ENCODE measurements around the gene OR5D16. TPM values are rescaled to one million over a fixed set of nuclear protein-coding genes. Genes with fewer than 3 reads are reported as not detected.
"Not testable (repeated sequence)": the region's sequence is repeated elsewhere in the genome, so short reads cannot be mapped to it uniquely, and the experiment has no call there.

Gene OR5D16
- total RNA-seq = not detected in 2 replicates

GRCh38 chr11:55838452-55838851 lies at the start of gene OR5D16:
TSS of gene OR5D16 (plus strand) at chr11:55838752. CDS start at chr11:55838752, 0 bp downstream.
- intact Hi-C loops (cut with micrococcal nuclease) = no loop called here

GRCh38 chr11:55791606-55792005 lies 46.9 kb upstream of the OR5D16 start:
- intact Hi-C loops (cut with micrococcal nuclease) = no loop called here

GRCh38 chr11:55793321-55793720 lies 45.2 kb upstream of the OR5D16 start:
- intact Hi-C loops (cut with micrococcal nuclease) = no loop called here

GRCh38 chr11:55795256-55795655 lies 43.3 kb upstream of the OR5D16 start, which contains the start of gene OR5D14:
TSS of gene OR5D14 (plus strand) at chr11:55795556. CDS start at chr11:55795556, 0 bp downstream.
- intact Hi-C loops (cut with micrococcal nuclease) = no loop called here

- intact Hi-C loops (cut with micrococcal nuclease) = no loop called here
These were observed 32.3 kb upstream of the OR5D16 start for GRCh38 chr11:55806248-55806647.

- intact Hi-C loops (cut with micrococcal nuclease) = no loop called here
These were observed 27.5 kb upstream of the OR5D16 start, which contains the start of gene OR5L1 for GRCh38 chr11:55811067-55811466. TSS of gene OR5L1 (plus strand) at chr11:55811367. CDS start at chr11:55811467, 100 bp downstream.

GRCh38 chr11:55819330-55819729 lies 19.2 kb upstream of the OR5D16 start, which contains the start of gene OR5D18:
TSS of gene OR5D18 (plus strand) at chr11:55819630. CDS start at chr11:55819630, 0 bp downstream.
- intact Hi-C loops (cut with micrococcal nuclease) = no loop called here

GRCh38 chr11:55826919-55827318 lies 11.6 kb upstream of the OR5D16 start, which contains the start of gene OR5L2:
TSS of gene OR5L2 (plus strand) at chr11:55827219. CDS start at chr11:55827219, 0 bp downstream.
- intact Hi-C loops (cut with micrococcal nuclease) = no loop called here

GRCh38 chr11:55847453-55847852 lies 8.9 kb downstream of the OR5D16 start:
- intact Hi-C loops (cut with micrococcal nuclease) = no loop called here

- intact Hi-C loops (cut with micrococcal nuclease) = no loop called here
These were observed 10.5 kb downstream of the OR5D16 start for GRCh38 chr11:55849037-55849436.

GRCh38 chr11:55852141-55852540 lies 13.6 kb downstream of the OR5D16 start:
- intact Hi-C loops (cut with micrococcal nuclease) = no loop called here

GRCh38 chr11:55854704-55855103 lies 16.2 kb downstream of the OR5D16 start:
- intact Hi-C loops (cut with micrococcal nuclease) = no loop called here

- intact Hi-C loops (cut with micrococcal nuclease) = not testable (repeated sequence)
These were observed 28.8 kb downstream of the OR5D16 start for GRCh38 chr11:55867354-55867753.

GRCh38 chr11:55872731-55873130 lies 34.2 kb downstream of the OR5D16 start:
- intact Hi-C loops (cut with micrococcal nuclease) = not testable (repeated sequence)

GRCh38 chr11:55873146-55873545 lies 34.6 kb downstream of the OR5D16 start:
- intact Hi-C loops (cut with micrococcal nuclease) = not testable (repeated sequence)

- intact Hi-C loops (cut with micrococcal nuclease) = not testable (repeated sequence)
These were observed 44.4 kb downstream of the OR5D16 start, which contains the start of gene TRIM51 for GRCh38 chr11:55882997-55883396. TSS of gene TRIM51 (plus strand) at chr11:55883297. CDS start at chr11:55885429, 2,132 bp downstream.

GRCh38 chr11:55884995-55885394 lies 46.4 kb downstream of the OR5D16 start:
- intact Hi-C loops (cut with micrococcal nuclease) = not testable (repeated sequence)

- intact Hi-C loops (cut with micrococcal nuclease) = not testable (repeated sequence)
These were observed 46.9 kb downstream of the OR5D16 start for GRCh38 chr11:55885481-55885880.

Other genes starting within 250 kb of the OR5D16 start
- gene OR4C11, start 231.1 kb upstream of the OR5D16 start, total RNA-seq = not detected in 2 replicates
- not detected in 2 replicates for gene OR4P4, start 203.6 kb upstream of the OR5D16 start, total RNA-seq
- gene OR4S2, start 190.4 kb upstream of the OR5D16 start, total RNA-seq = not detected in 2 replicates
- not detected in 2 replicates for gene OR4C6, start 176.6 kb upstream of the OR5D16 start, total RNA-seq
- not detected in 2 replicates for gene OR5D13, start 65.3 kb upstream of the OR5D16 start, total RNA-seq
- gene OR5D14, start 43.2 kb upstream of the OR5D16 start, total RNA-seq = not detected in 2 replicates
- not detected in 2 replicates for gene OR5L1, start 27.4 kb upstream of the OR5D16 start, total RNA-seq
- gene OR5D18, start 19.1 kb upstream of the OR5D16 start, total RNA-seq = not detected in 2 replicates
- not detected in 2 replicates for gene OR5L2, start 11.5 kb upstream of the OR5D16 start, total RNA-seq
- gene TRIM51, start 44.5 kb downstream of the OR5D16 start, total RNA-seq = not detected in 2 replicates
- gene OR5W2, start 75.8 kb downstream of the OR5D16 start, total RNA-seq = not detected in 2 replicates
- not detected in 2 replicates for gene OR5I1, start 97.6 kb downstream of the OR5D16 start, total RNA-seq
- gene OR10AG1, start 131.2 kb downstream of the OR5D16 start, total RNA-seq = not detected in 2 replicates
- gene OR5F1, start 155.9 kb downstream of the OR5D16 start, total RNA-seq = not detected in 2 replicates
- not detected in 2 replicates for gene OR5AS1, start 188.9 kb downstream of the OR5D16 start, total RNA-seq

Measured in T-helper 2 cell treated with Interferon-gamma antibody and Interleukin-4, amounts not matched to agents 100 ng/mL and 5 ng/mL, for 36 hours (primary cell).